Activated CD4-positive, alpha-beta T cell treated with anti-CD3 and anti-CD28 coated beads, Interleukin-2, amount 10 ng/mL, durations not matched to agents 7 days and 5 days (primary cell): ENCODE data around the gene DESI1. TPM values are rescaled to one million over a fixed set of nuclear protein-coding genes. Genes with fewer than 3 reads are reported as not detected.
"Not testable (repeated sequence)": the region's sequence is repeated elsewhere in the genome, so short reads cannot be mapped to it uniquely, and the experiment has no call there.

ENCODE experiments used
- CTCF ChIA-PET: fragments of 350-600 bp; sonication (Branson Sonifier 250); formaldehyde crosslinking; loops from one replicate; lab custom pipeline; 2021; ENCODE audit warnings: antibody characterized with exemption; lab: Charles Lee
- POLR2A ChIA-PET: fragments of 350-600 bp; sonication (Branson Sonifier 250); formaldehyde crosslinking; loops from one replicate; lab custom pipeline; 2021; ENCODE audit warnings: antibody characterized with exemption; lab: Charles Lee
- DNase-seq: peaks from one replicate; pipeline ENCODE4 v3.0.0-alpha.2; 2020
- H3K27ac Mint-ChIP-seq: one replicate; pipeline ENCODE4 v1.8.0; 2021; ENCODE audit warnings: mild to moderate bottlenecking, moderate library complexity, mixed read lengths
- H3K27me3 Mint-ChIP-seq: one replicate; pipeline ENCODE4 v1.8.0; 2021; ENCODE audit warnings: mixed read lengths
- H3K36me3 Mint-ChIP-seq: one replicate; pipeline ENCODE4 v1.8.0; 2021; ENCODE audit warnings: low read depth, mixed read lengths
- H3K4me1 Mint-ChIP-seq: one replicate; pipeline ENCODE4 v1.8.0; 2021; ENCODE audit warnings: mixed read lengths
- H3K4me3 Mint-ChIP-seq: one replicate; pipeline ENCODE4 v1.8.0; 2021; ENCODE audit warnings: mild to moderate bottlenecking, moderate library complexity, mixed read lengths
- H3K9me3 Mint-ChIP-seq: one replicate; pipeline ENCODE4 v1.8.0; 2021; ENCODE audit warnings: mixed read lengths
- total RNA-seq, 2 experiments: library from RNA; stranded (reverse); gene quantifications; one replicate each; pipeline ENCODE4 v1.2.3, GENCODE V29; 2021

Gene DESI1
- total RNA-seq, 2 experiments from 2014 or later, result 30.8 to 32.5 TPM

DNA sequence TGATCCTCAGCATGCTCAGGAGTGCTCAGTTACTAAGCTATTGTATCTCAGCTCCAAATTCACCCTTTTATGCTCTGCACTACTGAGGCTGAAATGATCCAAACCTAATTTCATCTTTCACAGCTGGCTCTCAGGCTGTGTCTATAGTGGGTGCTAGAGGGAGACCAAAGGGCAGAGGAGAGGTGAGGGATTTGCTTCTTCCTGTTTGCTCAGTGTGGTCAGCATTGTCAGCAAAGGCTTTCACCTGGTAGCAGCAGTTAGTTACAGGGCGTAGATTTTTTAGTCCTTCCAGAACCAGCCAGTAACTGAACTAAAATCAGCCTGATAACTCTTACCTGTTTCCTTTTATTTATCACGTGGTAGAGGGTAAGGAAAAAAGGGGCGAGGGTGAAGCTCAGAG, 33.5 kb upstream of the DESI1 start:
- ChIA-PET CTCF (interaction anchor here (0.6 to 2.1 kb wide), 2 partner anchors 12 to 1395 kb away, joined by 4 to 13 read pairs; no protein-coding TSS in a partner anchor), POLR2A (no interaction called here)
- Mint-ChIP-seq H3K4me1 (peaks cover 3% of the 10 kb centered on the region), H3K9me3 (no peaks in the 10 kb centered on the region), H3K27me3 (no peaks in the 10 kb centered on the region), H3K4me3 (no peak overlapping the region), H3K36me3 (peaks cover 37% of the 10 kb centered on the region), H3K27ac (peak overlapping the region; percentile 50)
- DNase-seq, result no peak

DNA sequence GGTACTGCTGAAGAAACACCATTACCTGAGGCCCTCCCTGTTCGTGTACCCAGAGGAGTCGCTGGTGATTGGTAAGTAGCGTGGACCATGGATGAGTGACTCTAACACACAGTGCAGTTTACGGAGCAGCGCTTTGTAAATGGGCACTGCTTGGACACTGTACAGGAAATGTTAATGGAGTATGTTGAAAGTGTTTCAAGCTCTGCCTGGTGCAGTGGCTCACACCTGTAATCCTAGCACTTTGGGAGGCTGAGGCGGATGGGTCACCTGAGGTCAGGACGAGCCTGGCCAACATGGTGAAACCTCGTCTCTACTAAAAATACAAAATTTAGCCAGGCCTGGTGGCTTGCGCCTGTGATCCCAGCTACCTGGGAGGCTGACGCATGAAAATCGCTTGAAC, 30.0 kb upstream of the DESI1 start:
- peaks cover 43% of the 10 kb centered on the region for H3K36me3 Mint-ChIP-seq
- no peak overlapping the region for H3K4me3 Mint-ChIP-seq
- CTCF ChIA-PET, result interaction anchor here (1.0 to 1.8 kb wide), 5 partner anchors 9 to 291 kb away, joined by 3 to 8 read pairs (median 5); no protein-coding TSS in a partner anchor
- H3K27ac Mint-ChIP-seq, result no peak overlapping the region
- DNase-seq, result no peak
- no peaks in the 10 kb centered on the region for H3K27me3 Mint-ChIP-seq
- POLR2A ChIA-PET, result no interaction called here
- no peaks in the 10 kb centered on the region for H3K9me3 Mint-ChIP-seq
- H3K4me1 Mint-ChIP-seq, result peaks cover 11% of the 10 kb centered on the region

DNA sequence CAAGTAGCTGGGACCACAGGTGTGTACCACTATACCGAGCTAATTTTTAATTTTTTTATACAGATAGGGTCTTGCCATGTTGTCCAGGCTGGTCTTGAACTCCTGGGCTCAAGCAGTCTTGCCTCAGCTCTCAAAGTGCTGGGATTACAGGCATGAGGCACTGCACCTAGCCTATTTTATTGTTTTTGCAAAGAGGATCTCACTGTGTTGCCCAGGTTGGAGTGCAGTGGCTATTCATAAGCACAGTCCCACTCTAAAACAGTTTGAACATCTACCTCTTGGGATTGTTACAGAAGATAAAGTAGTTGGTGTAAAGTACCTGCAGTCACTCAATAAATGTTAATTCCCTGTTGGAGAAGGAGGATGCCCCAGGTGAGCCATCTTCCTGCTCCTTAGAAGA, 29.4 kb upstream of the DESI1 start:
- H3K36me3 Mint-ChIP-seq, result peaks cover 43% of the 10 kb centered on the region
- no peaks in the 10 kb centered on the region for H3K27me3 Mint-ChIP-seq
- peaks cover 11% of the 10 kb centered on the region for H3K4me1 Mint-ChIP-seq
- POLR2A ChIA-PET, result no interaction called here
- H3K27ac Mint-ChIP-seq, result no peak overlapping the region
- no peaks in the 10 kb centered on the region for H3K9me3 Mint-ChIP-seq
- CTCF ChIA-PET, result interaction anchor here (1.6 to 1.8 kb wide), 2 partner anchors 10 to 17 kb away, joined by 5 to 8 read pairs; no protein-coding TSS in a partner anchor
- no peak for DNase-seq
- H3K4me3 Mint-ChIP-seq, result no peak overlapping the region

DNA sequence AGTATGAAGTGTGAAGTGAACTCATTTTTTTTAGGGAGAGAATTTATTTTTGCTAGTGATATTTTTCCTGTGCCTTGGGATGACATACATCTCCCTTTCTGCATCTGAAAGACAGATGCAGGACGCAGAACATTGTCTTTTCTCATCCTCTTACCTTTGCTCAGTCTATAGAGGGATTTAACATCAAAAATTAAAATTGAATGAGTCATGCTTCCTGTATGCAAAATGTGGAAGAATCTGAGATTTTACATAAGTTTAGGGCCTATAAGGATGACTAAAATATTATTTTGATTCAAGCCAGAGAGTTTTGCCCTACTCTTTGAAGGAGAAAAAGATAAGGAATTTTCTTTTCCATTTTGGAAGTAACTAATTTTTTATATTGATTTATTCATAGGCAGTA, 27.6 kb upstream of the DESI1 start:
- ChIA-PET CTCF (interaction anchor here (0.6 to 1.1 kb wide), 3 partner anchors 18 to 118 kb away, joined by 3 read pairs; no protein-coding TSS in a partner anchor), POLR2A (no interaction called here)
- Mint-ChIP-seq H3K4me3 (no peak overlapping the region), H3K27me3 (no peaks in the 10 kb centered on the region), H3K27ac (no peak overlapping the region), H3K9me3 (no peaks in the 10 kb centered on the region), H3K36me3 (peaks cover 37% of the 10 kb centered on the region), H3K4me1 (peaks cover 8% of the 10 kb centered on the region)
- DNase-seq, result no peak

DNA sequence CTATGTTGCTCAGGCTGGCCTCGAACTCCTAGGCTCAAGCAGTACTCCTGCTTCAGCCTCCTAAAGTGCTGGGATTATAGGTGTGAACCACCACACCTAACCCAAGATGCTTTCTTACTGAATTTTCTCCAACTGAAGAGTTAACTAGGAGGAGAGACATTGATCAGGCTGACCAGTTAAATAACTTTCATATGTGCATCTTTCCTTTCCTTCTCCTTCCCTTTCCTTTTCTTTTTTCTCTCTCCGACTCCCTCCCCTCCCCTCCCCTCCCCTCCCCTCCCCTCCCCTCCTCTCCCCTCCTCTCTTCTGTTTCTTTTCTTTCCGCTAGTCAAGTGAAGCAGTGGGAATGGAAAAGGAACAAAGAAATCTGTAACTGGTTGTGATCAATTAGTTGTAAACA, 26.9 kb upstream of the DESI1 start:
- Mint-ChIP-seq H3K4me1 (peaks cover 8% of the 10 kb centered on the region), H3K27ac (no peak overlapping the region), H3K36me3 (peaks cover 38% of the 10 kb centered on the region), H3K4me3 (no peak overlapping the region), H3K9me3 (no peaks in the 10 kb centered on the region), H3K27me3 (no peaks in the 10 kb centered on the region)
- ChIA-PET CTCF (no interaction called here), POLR2A (no interaction called here)
- DNase-seq, result no peak

DNA sequence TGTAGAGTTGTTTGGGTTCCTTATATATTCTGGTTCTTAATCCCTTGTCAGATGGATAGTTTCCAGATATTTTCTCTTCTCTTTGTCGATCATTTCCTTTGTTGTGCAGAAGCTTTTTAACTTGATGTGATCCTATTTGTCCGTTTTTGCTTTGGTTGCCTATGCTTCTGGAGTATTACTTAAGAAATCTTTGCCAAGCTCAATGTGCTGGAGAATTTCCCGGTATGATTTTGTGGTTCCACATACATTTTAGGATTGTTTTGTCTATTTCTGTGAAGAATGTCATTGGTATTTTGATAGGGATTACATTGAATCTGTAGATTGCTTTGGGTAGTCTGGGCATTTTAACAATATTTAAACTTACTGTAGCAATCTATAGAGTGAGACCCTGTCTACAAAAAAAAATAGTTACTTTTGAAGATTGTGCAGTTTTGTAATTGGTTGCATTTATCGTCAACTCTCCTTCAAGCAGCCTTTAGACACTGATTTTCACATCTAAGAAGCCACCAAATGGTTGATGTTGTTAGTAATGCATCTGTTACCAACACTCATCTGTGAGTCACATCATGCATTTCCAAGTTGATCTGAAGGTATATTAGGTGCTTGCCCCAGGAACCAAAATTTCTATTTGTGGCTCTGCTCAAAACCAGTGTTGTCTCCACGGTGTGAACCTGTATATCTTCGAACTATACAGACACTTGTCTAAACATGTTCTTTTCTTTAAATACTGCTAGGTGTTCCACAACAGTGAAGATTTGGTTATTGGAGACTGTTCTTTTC, 21.7 kb upstream of the DESI1 start:
- peaks cover 44% of the 10 kb centered on the region for H3K36me3 Mint-ChIP-seq
- POLR2A ChIA-PET, result interaction anchor here (0.6 kb wide), 1 partner anchor 24 kb away, joined by 3 read pairs; no protein-coding TSS in a partner anchor
- no peak for DNase-seq
- H3K4me1 Mint-ChIP-seq, result peaks cover under 1% of the 10 kb centered on the region
- H3K9me3 Mint-ChIP-seq, result no peaks in the 10 kb centered on the region
- H3K27me3 Mint-ChIP-seq, result no peaks in the 10 kb centered on the region
- CTCF ChIA-PET, result interaction anchor here (3.3 kb wide), 1 partner anchor 24 kb away, joined by 12 read pairs; no protein-coding TSS in a partner anchor
- no peak overlapping the region for H3K4me3 Mint-ChIP-seq
- peak overlapping the region; percentile 38 for H3K27ac Mint-ChIP-seq

DNA sequence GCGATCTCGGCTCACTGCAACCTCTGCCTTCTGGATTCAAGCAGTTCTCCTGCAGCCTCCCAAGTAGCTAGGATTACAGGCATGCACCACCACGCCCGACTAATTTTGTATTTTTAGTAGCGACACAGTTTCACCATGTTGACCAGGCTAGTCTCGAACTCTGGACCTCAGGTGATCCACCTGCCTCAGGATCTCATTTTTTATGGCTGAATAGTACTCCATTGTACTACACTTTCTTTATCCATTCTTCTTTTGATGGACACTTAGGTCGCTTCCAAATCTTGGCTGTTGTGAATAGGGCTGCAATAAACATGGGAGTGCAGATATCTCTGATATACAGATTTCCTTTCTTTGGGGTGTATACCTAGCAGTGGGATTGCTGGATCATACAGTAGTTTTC, 21.0 kb upstream of the DESI1 start:
- no peak overlapping the region for H3K27ac Mint-ChIP-seq
- ChIA-PET CTCF (interaction anchor here (3.3 kb wide), 1 partner anchor 25 kb away, joined by 12 read pairs; no protein-coding TSS in a partner anchor), POLR2A (interaction anchor here (0.6 kb wide), 1 partner anchor 25 kb away, joined by 3 read pairs; no protein-coding TSS in a partner anchor)
- H3K9me3 Mint-ChIP-seq, result no peaks in the 10 kb centered on the region
- no peaks in the 10 kb centered on the region for H3K27me3 Mint-ChIP-seq
- DNase-seq, result no peak
- peaks cover 45% of the 10 kb centered on the region for H3K36me3 Mint-ChIP-seq
- no peak overlapping the region for H3K4me3 Mint-ChIP-seq
- no peaks in the 10 kb centered on the region for H3K4me1 Mint-ChIP-seq

DNA sequence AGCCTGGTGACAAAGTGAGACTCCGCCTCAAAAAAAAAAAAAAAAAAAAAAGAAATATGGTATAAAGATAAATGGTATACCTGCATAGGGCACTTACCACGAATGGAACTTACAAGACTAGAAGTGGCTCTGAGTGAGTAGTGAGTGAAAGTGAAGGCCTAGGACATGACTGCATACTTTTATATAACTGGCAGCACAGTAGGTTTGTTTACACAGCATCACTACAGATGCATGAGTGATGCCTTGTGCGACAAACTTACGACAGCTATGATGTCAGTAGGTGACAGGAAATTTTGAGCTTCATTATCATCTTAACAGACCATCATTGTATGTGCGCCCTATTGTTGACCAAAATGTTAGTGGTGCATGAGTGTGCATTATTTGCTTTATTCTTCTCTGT, 17.9 kb upstream of the DESI1 start:
- Mint-ChIP-seq H3K9me3 (no peaks in the 10 kb centered on the region), H3K36me3 (peaks cover 50% of the 10 kb centered on the region), H3K4me1 (no peaks in the 10 kb centered on the region), H3K27ac (no peak overlapping the region), H3K4me3 (no peak overlapping the region), H3K27me3 (no peaks in the 10 kb centered on the region)
- ChIA-PET CTCF (interaction anchor here (0.7 kb wide), 1 partner anchor 12 kb away, joined by 6 read pairs; no protein-coding TSS in a partner anchor), POLR2A (no interaction called here)
- DNase-seq, result no peak

DNA sequence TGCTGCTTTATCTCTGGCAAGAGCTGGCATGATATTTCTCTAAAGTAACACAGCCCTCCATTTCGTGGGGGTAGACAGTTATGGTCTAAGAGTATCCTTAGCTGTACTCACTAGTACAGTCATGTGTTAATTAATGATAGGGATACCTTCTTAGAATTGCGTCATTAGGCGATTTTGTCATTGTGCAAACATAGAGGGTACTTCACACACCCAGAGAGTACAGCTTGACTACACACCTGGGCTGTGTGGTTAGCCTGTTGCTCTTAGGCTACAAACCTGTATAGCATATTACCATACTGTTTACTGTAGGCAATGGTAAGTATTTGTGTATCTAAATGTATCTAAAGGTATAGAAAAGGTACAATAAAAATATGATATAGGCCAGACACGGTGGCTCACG, 17.3 kb upstream of the DESI1 start:
- no peaks in the 10 kb centered on the region for H3K9me3 Mint-ChIP-seq
- CTCF ChIA-PET, result interaction anchor here (2.2 kb wide), 1 partner anchor 29 kb away, joined by 8 read pairs; no protein-coding TSS in a partner anchor
- DNase-seq, result no peak
- H3K4me1 Mint-ChIP-seq, result no peaks in the 10 kb centered on the region
- H3K27ac Mint-ChIP-seq, result no peak overlapping the region
- no peaks in the 10 kb centered on the region for H3K27me3 Mint-ChIP-seq
- POLR2A ChIA-PET, result no interaction called here
- H3K36me3 Mint-ChIP-seq, result peaks cover 50% of the 10 kb centered on the region
- no peak overlapping the region for H3K4me3 Mint-ChIP-seq

DNA sequence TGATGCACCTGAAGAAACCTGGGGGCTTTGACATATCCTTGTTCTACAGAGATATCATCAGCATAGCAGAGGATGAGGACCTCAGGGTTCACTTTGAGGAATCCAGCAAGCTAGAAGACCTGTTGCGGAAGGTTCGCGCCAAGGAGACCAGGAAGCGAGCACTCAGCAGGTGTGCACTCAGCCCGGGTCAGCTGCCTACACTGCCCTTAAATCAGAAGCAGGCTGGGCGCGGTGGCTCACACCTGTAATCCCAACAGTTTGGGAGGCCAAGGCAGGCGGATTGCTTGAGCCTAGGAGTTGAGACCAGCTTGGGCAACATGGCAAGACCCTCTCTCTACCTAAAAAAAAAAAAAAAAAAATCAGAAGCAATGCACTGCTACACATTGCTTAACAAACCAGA, 16.8 kb upstream of the DESI1 start:
- DNase-seq, H3K4me3 Mint-ChIP-seq, H3K27me3 Mint-ChIP-seq, POLR2A ChIA-PET, H3K27ac Mint-ChIP-seq, H3K4me1 Mint-ChIP-seq, H3K9me3 Mint-ChIP-seq: not testable (repeated sequence)
- peaks cover 46% of the 10 kb centered on the region for H3K36me3 Mint-ChIP-seq
- CTCF ChIA-PET, result interaction anchor here (0.7 to 2.2 kb wide), 2 partner anchors 29 to 56 kb away, joined by 4 to 8 read pairs; no protein-coding TSS in a partner anchor

DNA sequence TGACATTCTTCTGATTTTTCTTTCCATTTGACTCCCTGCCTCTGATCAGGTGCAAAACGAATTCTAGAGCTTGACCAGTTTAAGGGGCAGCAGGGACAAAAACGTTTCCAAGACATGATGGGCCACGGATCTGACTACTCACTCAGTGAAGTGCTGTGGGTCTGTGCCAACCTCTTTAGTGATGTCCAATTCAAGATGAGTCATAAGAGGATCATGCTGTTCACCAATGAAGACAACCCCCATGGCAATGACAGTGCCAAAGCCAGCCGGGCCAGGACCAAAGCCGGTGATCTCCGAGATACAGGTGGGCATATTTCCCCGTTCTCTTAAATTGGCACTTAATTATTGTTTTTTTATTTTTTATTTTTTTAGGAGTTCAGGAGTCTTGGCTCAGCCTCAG, 15.6 kb upstream of the DESI1 start:
- ChIA-PET CTCF (interaction anchor here (0.6 to 2.2 kb wide), 3 partner anchors 9 to 1744 kb away, joined by 3 to 8 read pairs (median 3); no protein-coding TSS in a partner anchor), POLR2A (no interaction called here)
- no peak for DNase-seq
- no peak overlapping the region for H3K4me3 Mint-ChIP-seq
- H3K27me3 Mint-ChIP-seq, result no peaks in the 10 kb centered on the region
- no peak overlapping the region for H3K27ac Mint-ChIP-seq
- no peaks in the 10 kb centered on the region for H3K4me1 Mint-ChIP-seq
- peaks cover 42% of the 10 kb centered on the region for H3K36me3 Mint-ChIP-seq
- H3K9me3 Mint-ChIP-seq, result no peaks in the 10 kb centered on the region

DNA sequence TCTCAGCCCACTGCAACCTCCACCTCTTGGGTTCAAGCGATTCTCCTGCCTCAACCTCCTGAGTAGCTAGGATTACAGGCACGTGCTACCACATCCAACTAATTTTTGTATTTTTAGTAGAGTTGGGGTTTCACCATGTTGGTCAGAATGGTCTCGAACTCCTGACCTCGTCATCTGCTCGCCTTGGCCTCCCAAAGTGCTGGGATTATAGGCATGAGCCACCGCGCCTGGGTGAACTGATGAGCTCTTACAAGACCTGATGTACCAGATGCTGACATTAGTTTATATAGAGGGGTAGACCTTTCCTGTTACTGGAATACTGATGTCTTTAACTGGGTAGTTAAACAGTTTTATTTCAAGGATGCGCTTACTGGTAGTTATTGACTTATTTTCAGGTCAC, 13.8 kb upstream of the DESI1 start:
- POLR2A ChIA-PET, DNase-seq, H3K27ac Mint-ChIP-seq, H3K4me3 Mint-ChIP-seq, H3K9me3 Mint-ChIP-seq, H3K27me3 Mint-ChIP-seq, H3K4me1 Mint-ChIP-seq: not testable (repeated sequence)
- CTCF ChIA-PET, result interaction anchor here (0.7 to 1.5 kb wide), 4 partner anchors 11 to 1113 kb away, joined by 3 to 8 read pairs (median 4); no protein-coding TSS in a partner anchor
- H3K36me3 Mint-ChIP-seq, result peaks cover 43% of the 10 kb centered on the region

DNA sequence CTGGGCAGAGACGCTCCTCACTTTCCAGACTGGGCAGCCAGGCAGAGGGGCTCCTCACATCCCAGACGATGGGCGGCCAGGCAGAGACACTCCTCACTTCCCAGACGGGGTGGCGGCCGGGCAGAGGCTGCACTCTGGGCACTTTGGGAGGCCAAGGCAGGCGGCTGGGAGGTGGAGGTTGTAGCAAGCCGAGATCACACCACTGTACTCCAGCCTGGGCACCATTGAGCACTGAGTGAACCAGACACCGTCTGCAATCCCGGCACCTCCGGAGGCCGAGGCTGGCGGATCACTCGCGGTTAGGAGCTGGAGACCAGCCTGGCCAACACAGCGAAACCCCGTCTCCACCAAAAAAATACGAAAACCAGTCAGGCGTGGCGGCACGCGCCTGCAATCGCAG, 10.8 kb upstream of the DESI1 start:
- DNase-seq, POLR2A ChIA-PET, H3K27me3 Mint-ChIP-seq, H3K27ac Mint-ChIP-seq, CTCF ChIA-PET, H3K9me3 Mint-ChIP-seq, H3K4me1 Mint-ChIP-seq, H3K4me3 Mint-ChIP-seq: not testable (repeated sequence)
- H3K36me3 Mint-ChIP-seq, result peaks cover 57% of the 10 kb centered on the region
